HL-60 (cell line): ENCODE measurements around the gene CBLB.

Experiments
- DNase-seq, 2 experiments: peaks; one replicate each; pipeline ENCODE4 v3.0.0-alpha.2; 2010 to 2020; ENCODE audit warnings: low read depth in 1 of 2, low spot score in 1 of 2
- H3K27ac ChIP-seq: fragments of 250-450 bp; sonication (Bioruptor Pico); replicated peaks from 2 replicates; pipeline ENCODE4 v1.5.1; 2020; ENCODE audit warnings: mild to moderate bottlenecking, moderate library complexity
- H3K27me3 ChIP-seq: fragments of 250-450 bp; sonication (Bioruptor Pico); 2 replicates; pipeline ENCODE4 v1.5.1; 2021; ENCODE audit warnings: mild to moderate bottlenecking, moderate library complexity; ENCODE audit not compliant: insufficient read depth, poor library complexity, severe bottlenecking
- H3K4me3 ChIP-seq: replicated peaks from 2 replicates; pipeline ENCODE4 v1.5.1; 2011; ENCODE audit warnings: mild to moderate bottlenecking, control low read depth, low read length; ENCODE audit not compliant: insufficient read depth
- GABPA ChIP-seq: IDR thresholded peaks from 2 replicates; pipeline ENCODE4 v1.6.1; 2012; ENCODE audit warnings: low read depth
- POLR2AphosphoS5 ChIP-seq: IDR thresholded peaks from 2 replicates; pipeline ENCODE4 v1.6.1; 2012; ENCODE audit warnings: low read depth
- SPI1 ChIP-seq: IDR thresholded peaks from 2 replicates; pipeline ENCODE4 v1.6.1; 2012; ENCODE audit warnings: low read depth, mild to moderate bottlenecking, borderline replicate concordance
- TF ChIP-seq, protein P1 (sequence below): IDR thresholded peaks from one replicate; pipeline ENCODE4 v1.5.1; 2011; ENCODE audit warnings: low read length, control low read depth, inconsistent platforms; ENCODE audit not compliant: insufficient read depth
- TF ChIP-seq, protein P2 (sequence below): IDR thresholded peaks from 2 replicates; pipeline ENCODE4 v1.6.1; 2012; ENCODE audit warnings: low read depth; ENCODE audit not compliant: insufficient replicate concordance

Gene CBLB

GRCh38 chr3:105899516-105899915, 30.7 kb upstream of the CBLB start:
- TF ChIP-seq, protein P1, sequence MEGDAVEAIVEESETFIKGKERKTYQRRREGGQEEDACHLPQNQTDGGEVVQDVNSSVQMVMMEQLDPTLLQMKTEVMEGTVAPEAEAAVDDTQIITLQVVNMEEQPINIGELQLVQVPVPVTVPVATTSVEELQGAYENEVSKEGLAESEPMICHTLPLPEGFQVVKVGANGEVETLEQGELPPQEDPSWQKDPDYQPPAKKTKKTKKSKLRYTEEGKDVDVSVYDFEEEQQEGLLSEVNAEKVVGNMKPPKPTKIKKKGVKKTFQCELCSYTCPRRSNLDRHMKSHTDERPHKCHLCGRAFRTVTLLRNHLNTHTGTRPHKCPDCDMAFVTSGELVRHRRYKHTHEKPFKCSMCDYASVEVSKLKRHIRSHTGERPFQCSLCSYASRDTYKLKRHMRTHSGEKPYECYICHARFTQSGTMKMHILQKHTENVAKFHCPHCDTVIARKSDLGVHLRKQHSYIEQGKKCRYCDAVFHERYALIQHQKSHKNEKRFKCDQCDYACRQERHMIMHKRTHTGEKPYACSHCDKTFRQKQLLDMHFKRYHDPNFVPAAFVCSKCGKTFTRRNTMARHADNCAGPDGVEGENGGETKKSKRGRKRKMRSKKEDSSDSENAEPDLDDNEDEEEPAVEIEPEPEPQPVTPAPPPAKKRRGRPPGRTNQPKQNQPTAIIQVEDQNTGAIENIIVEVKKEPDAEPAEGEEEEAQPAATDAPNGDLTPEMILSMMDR = no peak
- no peak for TF ChIP-seq SPI1
- TF ChIP-seq, protein P2, sequence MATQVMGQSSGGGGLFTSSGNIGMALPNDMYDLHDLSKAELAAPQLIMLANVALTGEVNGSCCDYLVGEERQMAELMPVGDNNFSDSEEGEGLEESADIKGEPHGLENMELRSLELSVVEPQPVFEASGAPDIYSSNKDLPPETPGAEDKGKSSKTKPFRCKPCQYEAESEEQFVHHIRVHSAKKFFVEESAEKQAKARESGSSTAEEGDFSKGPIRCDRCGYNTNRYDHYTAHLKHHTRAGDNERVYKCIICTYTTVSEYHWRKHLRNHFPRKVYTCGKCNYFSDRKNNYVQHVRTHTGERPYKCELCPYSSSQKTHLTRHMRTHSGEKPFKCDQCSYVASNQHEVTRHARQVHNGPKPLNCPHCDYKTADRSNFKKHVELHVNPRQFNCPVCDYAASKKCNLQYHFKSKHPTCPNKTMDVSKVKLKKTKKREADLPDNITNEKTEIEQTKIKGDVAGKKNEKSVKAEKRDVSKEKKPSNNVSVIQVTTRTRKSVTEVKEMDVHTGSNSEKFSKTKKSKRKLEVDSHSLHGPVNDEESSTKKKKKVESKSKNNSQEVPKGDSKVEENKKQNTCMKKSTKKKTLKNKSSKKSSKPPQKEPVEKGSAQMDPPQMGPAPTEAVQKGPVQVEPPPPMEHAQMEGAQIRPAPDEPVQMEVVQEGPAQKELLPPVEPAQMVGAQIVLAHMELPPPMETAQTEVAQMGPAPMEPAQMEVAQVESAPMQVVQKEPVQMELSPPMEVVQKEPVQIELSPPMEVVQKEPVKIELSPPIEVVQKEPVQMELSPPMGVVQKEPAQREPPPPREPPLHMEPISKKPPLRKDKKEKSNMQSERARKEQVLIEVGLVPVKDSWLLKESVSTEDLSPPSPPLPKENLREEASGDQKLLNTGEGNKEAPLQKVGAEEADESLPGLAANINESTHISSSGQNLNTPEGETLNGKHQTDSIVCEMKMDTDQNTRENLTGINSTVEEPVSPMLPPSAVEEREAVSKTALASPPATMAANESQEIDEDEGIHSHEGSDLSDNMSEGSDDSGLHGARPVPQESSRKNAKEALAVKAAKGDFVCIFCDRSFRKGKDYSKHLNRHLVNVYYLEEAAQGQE = no peak
- TF ChIP-seq GABPA = no peak
- TF ChIP-seq POLR2AphosphoS5 = no peak

DNA sequence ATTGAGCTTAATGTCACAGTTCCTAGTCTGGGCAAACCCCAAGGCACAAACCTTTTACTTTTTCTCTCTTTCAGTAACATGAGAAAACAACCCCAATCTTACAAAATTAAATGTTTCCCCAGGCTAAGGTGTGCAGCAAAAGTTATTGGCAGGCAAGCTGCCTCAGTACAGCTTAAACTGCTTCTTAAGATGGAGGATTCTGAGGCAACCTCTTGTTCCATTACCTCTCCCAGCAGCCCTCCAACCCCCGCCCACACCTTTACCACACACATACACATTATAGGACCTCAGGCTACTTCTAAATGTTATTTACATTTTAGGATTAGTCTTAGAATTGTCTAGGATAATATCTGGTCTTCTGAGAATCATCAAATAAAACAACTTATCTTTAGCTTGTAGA, 22.3 kb upstream of the CBLB start:
- TF ChIP-seq, protein P2 = no peak
- TF ChIP-seq SPI1 (no peak), POLR2AphosphoS5 (no peak), GABPA (no peak)
- TF ChIP-seq, protein P1 = no peak
- no peak for DNase-seq
- no peak overlapping the region for H3K4me3 ChIP-seq
- no peak overlapping the region for H3K27ac ChIP-seq
- no peaks in the 10 kb centered on the region for H3K27me3 ChIP-seq

More at GRCh38 chr3:105899516-105899915, 30.7 kb upstream of the CBLB start:
- H3K27ac ChIP-seq = no peak overlapping the region
- DNase-seq = no peak
- H3K4me3 ChIP-seq = no peak overlapping the region
- no peaks in the 10 kb centered on the region for H3K27me3 ChIP-seq

DNA sequence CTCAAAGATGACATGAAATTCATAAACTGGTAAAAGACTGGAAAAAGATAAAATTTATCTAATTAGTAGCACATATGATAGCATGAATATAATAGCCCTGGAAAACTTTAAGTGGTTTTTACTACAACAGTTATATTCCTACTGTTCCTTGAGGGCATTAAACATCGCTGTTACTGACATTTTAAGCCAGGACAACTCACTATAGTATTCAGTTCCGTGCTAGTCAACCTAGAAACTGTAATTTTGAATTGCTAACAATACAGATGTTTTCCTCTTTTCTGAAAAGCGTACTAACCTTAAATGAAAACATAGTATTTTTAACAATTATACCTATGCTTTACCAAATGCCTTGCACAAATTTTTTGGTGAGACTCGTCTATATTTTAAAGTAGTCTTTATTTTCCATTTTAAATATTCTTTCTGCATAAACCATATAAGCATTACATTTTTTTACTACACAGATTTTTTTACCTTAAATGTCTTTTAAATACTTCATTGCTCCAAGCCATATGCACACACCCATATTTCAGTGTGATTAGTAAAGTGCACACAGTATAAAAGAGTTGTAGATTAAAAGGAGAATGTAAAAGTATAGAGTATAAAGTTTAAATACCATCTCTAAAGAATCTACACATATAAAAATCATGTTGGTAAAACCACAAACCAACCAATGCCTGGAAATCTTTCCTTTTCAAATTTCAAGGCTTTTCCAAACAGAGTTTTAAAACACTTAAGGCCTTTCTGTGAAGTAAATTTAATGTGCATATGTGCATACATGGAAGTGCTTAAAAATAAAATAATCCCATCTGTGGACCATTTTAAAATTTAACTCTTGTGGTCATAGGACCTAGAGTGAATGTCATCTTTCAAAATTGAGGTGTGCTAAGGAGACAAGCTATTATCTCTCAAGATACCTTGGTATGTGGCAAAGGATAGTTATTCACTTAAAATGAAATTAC, 20.1 kb upstream of the CBLB start:
- DNase-seq = no peak
- no peak overlapping the region for H3K27ac ChIP-seq
- H3K27me3 ChIP-seq = no peaks in the 10 kb centered on the region
- no peak for TF ChIP-seq SPI1
- TF ChIP-seq GABPA = no peak
- TF ChIP-seq, protein P1 = no peak
- TF ChIP-seq POLR2AphosphoS5 = no peak
- TF ChIP-seq, protein P2 = no peak
- H3K4me3 ChIP-seq = no peak overlapping the region
